ENCODE measurements around the gene SLC25A33.
A peak's percentile ranks its signal among the peaks of the same experiment; 100 is the strongest.

Gene SLC25A33

GRCh38 chr1:9539829-9540550 lies 725 bp downstream of the SLC25A33 start (continued):
- TF ChIP-seq ZNF664 (tag by site-specific recombination; IDR thresholded peaks at IDR 0.05) (no peak), ZNF366 (tag by site-specific recombination; conservative IDR thresholded peaks at IDR 0.05) (no peak), KLF16 (tag by site-specific recombination; IDR thresholded peaks at IDR 0.05) (peak; percentile 75), ZBTB17 (tag by site-specific recombination; IDR thresholded peaks at IDR 0.05) (peak; percentile 48), ZNF585B (tag by site-specific recombination; IDR thresholded peaks at IDR 0.05) (no peak), ZBTB48 (tag by site-specific recombination; IDR thresholded peaks at IDR 0.05) (no peak; the same call in 1 of the 2 replicates), YY1 (tag by site-specific recombination; IDR thresholded peaks at IDR 0.05) (no peak), ZNF138 (tag by site-specific recombination; IDR thresholded peaks at IDR 0.05; ENCODE audit: borderline replicate concordance) (no peak), ZNF645 (tag by site-specific recombination; IDR thresholded peaks at IDR 0.05) (no peak), KLF17 (tag by site-specific recombination; IDR thresholded peaks at IDR 0.05) (no peak), GLIS1 (tag by site-specific recombination; IDR thresholded peaks at IDR 0.05) (peak; percentile 64), ZNF544 (tag by site-specific recombination; IDR thresholded peaks at IDR 0.05) (no peak), ZNF239 (tag by site-specific recombination; IDR thresholded peaks at IDR 0.05) (no peak), HOXD13 (CRISPR knock-in tag; IDR thresholded peaks at IDR 0.05; ENCODE audit: borderline replicate concordance) (no peak), ZBTB7A (tag by site-specific recombination; IDR thresholded peaks at IDR 0.05; ENCODE audit: low read depth) (no peak), WT1 (tag by site-specific recombination; IDR thresholded peaks at IDR 0.05) (no peak), ZNF48 (tag by site-specific recombination; IDR thresholded peaks at IDR 0.05) (no peak), ZNF211 (tag by site-specific recombination; IDR thresholded peaks at IDR 0.05; ENCODE audit: low read depth) (no peak), ZBTB21 (tag by site-specific recombination; IDR thresholded peaks at IDR 0.05) (no peak), ZNF843 (tag by site-specific recombination; IDR thresholded peaks at IDR 0.05) (no peak), ZNF221 (tag by site-specific recombination; IDR thresholded peaks at IDR 0.05; ENCODE audit: borderline replicate concordance) (no peak), ZNF610 (tag by site-specific recombination; IDR thresholded peaks at IDR 0.05; ENCODE audit: borderline replicate concordance) (no peak), ZFP3 (tag by site-specific recombination; IDR thresholded peaks at IDR 0.05; ENCODE audit: low read depth) (no peak), ZNF214 (tag by site-specific recombination; IDR thresholded peaks at IDR 0.05; ENCODE audit: borderline replicate concordance) (no peak), ZNF76 (tag by site-specific recombination; IDR thresholded peaks at IDR 0.05; ENCODE audit: borderline replicate concordance, low read depth) (0 out of 2 replicates have a peak, but pooled peaks have one; percentile 21), ZNF518A (tag by site-specific recombination; conservative IDR thresholded peaks at IDR 0.05; ENCODE audit: low read depth) (no peak), ZNF692 (tag by site-specific recombination; IDR thresholded peaks at IDR 0.05) (no peak; the same call in 1 of the 2 replicates), ZNF132 (tag by site-specific recombination; IDR thresholded peaks at IDR 0.05; ENCODE audit: borderline replicate concordance) (no peak), ZSCAN16 (tag by site-specific recombination; IDR thresholded peaks at IDR 0.05) (no peak), ZNF621 (tag by site-specific recombination; IDR thresholded peaks at IDR 0.05) (no peak), ZNF266 (tag by site-specific recombination; IDR thresholded peaks at IDR 0.05; ENCODE audit: low read depth) (no peak), ZNF747 (tag by site-specific recombination; IDR thresholded peaks at IDR 0.05) (no peak), SP3 (tag by site-specific recombination; IDR thresholded peaks at IDR 0.05) (peak; percentile 53), ZNF175 (tag by site-specific recombination; IDR thresholded peaks at IDR 0.05) (no peak)

Measured in HEK293 (cell line).